Thymus (tissue), 11 donors: ENCODE measurements around the gene NACA. TPM values are rescaled to one million over a fixed set of nuclear protein-coding genes. Genes with fewer than 3 reads are reported as not detected.
"Not testable (repeated sequence)": the region's sequence is repeated elsewhere in the genome, so short reads cannot be mapped to it uniquely, and the experiment has no call there.

Experiments
- DNase-seq, 9 donors: peaks; one replicate each; pipeline ENCODE4 v3.0.0-alpha.2; 2013; ENCODE audit warnings: low spot score in 9 of 9, low read depth in 6 of 9, missing footprints in 1 of 9
- H3K27ac ChIP-seq, 2 donors: one replicate each; pipeline ENCODE4 v1.5.1; 2013; ENCODE audit warnings: control low read depth in 1 of 2, low read depth in 1 of 2, low read length in 1 of 2, mild to moderate bottlenecking in 1 of 2, moderate library complexity in 1 of 2
- H3K27me3 ChIP-seq, 2 donors: one replicate each; pipeline ENCODE4 v1.5.1; 2013; ENCODE audit warnings: low read length in 1 of 2; ENCODE audit not compliant: control insufficient read depth in 2 of 2, insufficient read depth in 1 of 2
- H3K36me3 ChIP-seq, 2 donors: one replicate each; pipeline ENCODE4 v1.5.1; 2013; ENCODE audit warnings: low read length in 1 of 2, mild to moderate bottlenecking in 1 of 2, moderate library complexity in 1 of 2; ENCODE audit not compliant: control insufficient read depth in 2 of 2, insufficient read depth in 2 of 2
- H3K4me1 ChIP-seq, 2 donors: one replicate each; pipeline ENCODE4 v1.5.1; 2013; ENCODE audit warnings: low read length in 2 of 2; ENCODE audit not compliant: control insufficient read depth in 2 of 2, insufficient read depth in 2 of 2
- H3K4me3 ChIP-seq, 2 donors: one replicate each; pipeline ENCODE4 v1.5.1; 2013; ENCODE audit warnings: low read length in 2 of 2, control low read depth in 1 of 2, mild to moderate bottlenecking in 1 of 2
- H3K9me3 ChIP-seq, 2 donors: one replicate each; pipeline ENCODE4 v1.5.1; 2013; ENCODE audit warnings: low read length in 1 of 2, mild to moderate bottlenecking in 1 of 2; ENCODE audit not compliant: control insufficient read depth in 2 of 2, insufficient read depth in 1 of 2
- WGBS: extraction: QIAGEN DNeasy Blood & Tissue Kit; methylation state at CpG from one replicate; pipeline ENCODE4 v1.1.7; 2013; 5-methylcytosine and 5-hydroxymethylcytosine counted together
- polyA plus RNA-seq: library from polyadenylated mRNA; stranded (reverse); fragments of 200-250 nt; gene quantifications from one replicate; pipeline ENCODE4 v1.2.3, GENCODE V29; 2013
- total RNA-seq: library from RNA; stranded (reverse); fragments of 120-200 nt; gene quantifications from one replicate; pipeline ENCODE4 v1.2.4, GENCODE V29; 2013
- donor health status: healthy.

NACA gene
- total and polyA plus RNA-seq, 2 donors, result 2,524 to 3,035 TPM

GRCh38 chr12:56750596-56750995, 25.5 kb upstream of the NACA start:
- DNase-seq, H3K4me1 ChIP-seq, H3K27ac ChIP-seq, H3K27me3 ChIP-seq, H3K4me3 ChIP-seq, H3K9me3 ChIP-seq: not testable (repeated sequence)
- peaks cover 3 to 29% of the 10 kb centered on the region in 2 donors for H3K36me3 ChIP-seq
- WGBS, result 91% methylated on average over 13 of the region's 13 CpGs

GRCh38 chr12:56749853-56750252, 24.8 kb upstream of the NACA start:
- Histone ChIP-seq H3K27ac (peak overlapping the region in 1 of 2 donors; percentile 4), H3K4me1 (peaks cover 2 to 10% of the 10 kb centered on the region in 2 donors), H3K4me3 (no peak overlapping the region), H3K27me3 (no peaks in the 10 kb centered on the region), H3K9me3 (no peaks in the 10 kb centered on the region), H3K36me3 (peaks cover 6 to 36% of the 10 kb centered on the region in 2 donors)
- DNase-seq, result no peak

GRCh38 chr12:56749359-56749758, 24.3 kb upstream of the NACA start:
- H3K36me3 ChIP-seq, result peaks cover 6 to 41% of the 10 kb centered on the region in 2 donors
- no peaks in the 10 kb centered on the region for H3K27me3 ChIP-seq
- H3K4me1 ChIP-seq, result peaks cover 2 to 10% of the 10 kb centered on the region in 2 donors
- H3K4me3 ChIP-seq, result no peak overlapping the region
- no peak for DNase-seq
- WGBS, result 28% methylated on average over 2 of the region's 2 CpGs
- H3K27ac ChIP-seq, result peak overlapping the region in 1 of 2 donors; percentile 4
- H3K9me3 ChIP-seq, result no peaks in the 10 kb centered on the region

DNA sequence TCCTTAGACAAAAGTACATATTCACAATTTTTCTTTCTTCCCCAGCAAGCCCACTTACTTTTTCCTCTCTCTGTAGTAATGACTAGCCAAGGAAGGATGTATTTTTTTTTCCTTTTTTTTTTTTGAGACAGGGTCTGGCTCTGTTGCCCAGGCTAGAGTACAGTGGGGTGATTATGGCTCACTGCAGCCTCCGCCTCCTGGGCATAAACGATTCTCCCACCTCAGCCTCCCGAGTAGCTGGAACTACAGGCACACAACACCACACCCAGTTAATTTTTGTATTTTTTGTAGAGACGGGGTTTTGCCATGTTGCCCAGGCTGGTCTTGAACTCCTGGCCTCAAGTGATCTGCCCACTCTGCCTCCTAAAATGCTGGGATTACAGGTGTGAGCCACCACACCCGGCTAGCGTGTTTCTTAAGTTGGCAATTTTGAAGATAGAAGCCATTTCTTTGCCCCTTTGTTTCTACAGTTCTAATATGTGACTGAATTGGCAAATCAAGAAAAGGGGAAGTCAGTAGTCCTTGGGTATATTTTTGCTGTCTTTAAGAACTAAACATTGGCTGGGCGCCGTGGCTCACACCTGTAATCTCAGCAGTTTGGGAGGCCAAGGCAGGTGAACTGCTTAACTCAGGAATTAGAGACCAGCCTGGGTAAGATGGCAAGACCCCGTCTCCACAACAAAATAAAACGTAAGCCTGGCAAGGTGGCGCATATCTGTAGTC, 3.2 kb upstream of the NACA start:
- 98% methylated on average over 11 of the region's 11 CpGs for WGBS
- no peaks in the 10 kb centered on the region for H3K27me3 ChIP-seq
- peaks cover 4 to 11% of the 10 kb centered on the region in 2 donors for H3K4me1 ChIP-seq
- no peak overlapping the region for H3K4me3 ChIP-seq
- H3K36me3 ChIP-seq, result peaks cover 6 to 32% of the 10 kb centered on the region in 2 donors
- H3K9me3 ChIP-seq, result no peaks in the 10 kb centered on the region
- no peak overlapping the region for H3K27ac ChIP-seq
- no peak for DNase-seq

DNA sequence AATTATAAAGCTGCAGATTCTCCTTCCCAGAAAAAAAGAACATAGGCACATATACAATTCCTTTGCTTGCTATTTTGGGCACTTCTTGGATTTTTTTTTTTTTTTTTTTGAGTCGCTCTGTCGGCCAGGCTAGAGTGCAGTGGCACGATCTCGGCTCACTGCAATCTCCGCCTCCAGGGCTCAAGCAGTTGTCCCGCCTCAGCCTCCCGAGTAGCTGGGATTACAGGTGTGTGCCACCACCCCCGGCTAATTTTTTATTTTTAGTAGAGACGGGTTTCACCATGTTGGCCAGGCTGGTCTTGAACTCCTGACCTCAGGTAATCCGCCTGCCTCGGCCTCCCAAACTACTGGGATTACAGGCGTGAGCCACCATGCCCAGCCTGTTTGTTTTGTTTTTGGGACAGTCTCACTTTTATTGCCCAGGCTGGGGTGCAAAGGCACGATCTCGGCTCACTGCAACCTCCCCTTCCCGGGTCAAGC, 1.1 kb upstream of the NACA start:
- DNase-seq, H3K9me3 ChIP-seq, H3K27me3 ChIP-seq: not testable (repeated sequence)
- Histone ChIP-seq H3K4me3 (peak overlapping the region in 1 of 2 donors; percentile 78), H3K36me3 (peaks cover 14 to 29% of the 10 kb centered on the region in 2 donors), H3K27ac (peak overlapping the region in 1 of 2 donors; percentile 98), H3K4me1 (peaks cover 18 to 26% of the 10 kb centered on the region in 2 donors)
- WGBS, result 98% methylated on average over 15 of the region's 15 CpGs

DNA sequence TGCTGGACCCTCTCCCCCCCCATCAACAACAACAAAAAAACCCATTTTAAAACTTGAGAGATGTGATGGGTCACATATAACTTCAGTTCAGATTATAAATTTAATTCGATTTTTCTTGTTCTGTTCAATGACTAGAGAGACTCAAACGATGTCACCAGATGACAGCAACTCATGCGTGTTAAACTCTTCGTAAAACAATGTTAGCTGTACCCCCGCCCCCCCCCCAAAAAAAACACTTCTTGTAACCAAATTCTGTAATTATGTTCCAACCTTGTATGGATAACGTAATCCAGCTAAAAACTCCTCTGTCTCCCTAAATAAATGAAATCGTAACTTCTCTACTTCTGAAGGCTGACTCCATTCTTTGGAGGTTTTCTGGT, 614 bp upstream of the NACA start:
- peak overlapping the region; percentile 98 for H3K27ac ChIP-seq
- WGBS, result 45% methylated on average over 7 of the region's 7 CpGs
- peaks cover 19 to 29% of the 10 kb centered on the region in 2 donors for H3K36me3 ChIP-seq
- peaks cover 23 to 31% of the 10 kb centered on the region in 2 donors for H3K4me1 ChIP-seq
- H3K9me3 ChIP-seq, result no peaks in the 10 kb centered on the region
- H3K4me3 ChIP-seq, result peak overlapping the region; percentile 78 to 92
- no peak for DNase-seq
- H3K27me3 ChIP-seq, result no peaks in the 10 kb centered on the region

DNA sequence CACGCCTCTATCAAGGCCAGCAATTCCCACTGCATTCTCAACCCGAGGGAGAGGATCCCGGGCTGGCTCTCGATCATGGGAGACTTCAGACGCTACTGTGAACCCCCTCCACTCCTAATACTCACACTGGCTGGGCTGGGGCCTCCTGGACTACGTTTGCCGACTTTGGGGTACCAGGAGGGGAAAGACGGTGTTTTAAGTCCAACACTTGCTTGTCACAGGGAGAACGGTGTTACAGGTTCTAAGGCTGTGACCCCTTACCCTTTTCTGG, 463 bp downstream of the NACA start:
- Histone ChIP-seq H3K9me3 (no peaks in the 10 kb centered on the region), H3K4me1 (peaks cover 29 to 42% of the 10 kb centered on the region in 2 donors), H3K36me3 (peaks cover 26 to 35% of the 10 kb centered on the region in 2 donors), H3K27me3 (no peaks in the 10 kb centered on the region), H3K4me3 (peak overlapping the region; percentile 78 to 92), H3K27ac (peak overlapping the region; percentile 98)
- no peak for DNase-seq
- WGBS, result under 1% methylated on average over 9 of the region's 9 CpGs

GRCh38 chr12:56723889-56724700, 1.0 kb downstream of the NACA start:
- Histone ChIP-seq H3K4me1 (peaks cover 29 to 47% of the 10 kb centered on the region in 2 donors), H3K9me3 (peaks cover 0 to 2% of the 10 kb centered on the region in 2 donors), H3K27me3 (no peaks in the 10 kb centered on the region), H3K4me3 (peak overlapping the region; percentile 78 to 92), H3K36me3 (peaks cover 29 to 39% of the 10 kb centered on the region in 2 donors), H3K27ac (peak overlapping the region; percentile 98)
- 3% methylated on average over 14 of the region's 14 CpGs for WGBS
- no peak for DNase-seq

GRCh38 chr12:56723352-56723751, 1.7 kb downstream of the NACA start:
- Histone ChIP-seq H3K4me3 (peak overlapping the region; percentile 78 to 92), H3K9me3 (peaks cover 0 to 6% of the 10 kb centered on the region in 2 donors), H3K27me3 (no peaks in the 10 kb centered on the region), H3K27ac (peak overlapping the region in 1 of 2 donors; percentile 98), H3K36me3 (peaks cover 35 to 42% of the 10 kb centered on the region in 2 donors), H3K4me1 (peaks cover 35 to 55% of the 10 kb centered on the region in 2 donors)
- no peak for DNase-seq
- 57% methylated on average over 3 of the region's 3 CpGs for WGBS
